ENCODE measurements around the gene ADAM33. TPM values are rescaled to one million over a fixed set of nuclear protein-coding genes. Genes with fewer than 3 reads are reported as not detected.

ADAM33 gene
- total and polyA plus RNA-seq, 2 of the 8 experiments (the other 6 are each of a cell fraction or from before 2014, with no cell fraction given), result 4.2 to 6.0 TPM

DNA sequence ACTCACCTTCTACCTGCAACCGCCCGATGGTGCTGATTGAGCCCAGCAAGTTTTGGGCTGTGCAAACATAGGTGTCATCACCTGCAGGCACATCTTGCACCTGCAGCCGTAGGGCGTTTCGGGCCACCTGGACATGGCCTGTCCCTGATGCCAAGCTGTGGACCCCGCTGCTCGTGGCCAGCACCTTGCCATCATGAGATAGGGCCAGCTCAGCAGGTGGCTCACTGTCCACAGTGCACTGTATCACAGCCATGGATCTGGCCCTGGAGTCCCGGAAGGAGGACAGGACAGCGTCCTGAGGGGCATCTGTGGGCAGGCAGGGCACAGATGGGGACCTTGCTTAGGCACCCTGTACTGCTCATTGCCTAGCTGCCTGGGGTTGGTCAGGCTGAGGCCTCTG lies 10.1 kb upstream of the ADAM33 start:
- H3K9ac ChIP-seq (replicated peaks in 1 of 4; ENCODE audit: extremely low read depth in 1 of 4, low read depth in 3 of 4, low read length in 3 of 4), result no peak overlapping the region
- H3K4me1 ChIP-seq (replicated peaks in 1 of 4; ENCODE audit: control insufficient read depth in 3 of 4, insufficient read depth in 4 of 4, low read length in 3 of 4), result peaks cover 0 to 2% (median 0%) of the 10 kb centered on the region in 4 experiments; a peak in 1 of 7 replicates
- no peak overlapping the region for H2BK15ac ChIP-seq (ENCODE audit: low read length)
- no peak overlapping the region for H3K18ac ChIP-seq (ENCODE audit: extremely low read depth, low read length)
- no peaks in the 10 kb centered on the region for H3K36me3 ChIP-seq (ENCODE audit: control insufficient read depth in 2 of 4, insufficient read depth in 4 of 4, low read length in 3 of 4)
- DNase-seq (ENCODE audit: low read depth in 1 of 2, low spot score in 2 of 2), result no peak
- CTCF ChIA-PET (ENCODE audit: partially characterized antibody), result interaction anchor here (0.7 to 45.1 kb wide), 4 partner anchors 5 to 58 kb away, joined by 3 to 1432 read pairs (median 718); partner anchors contain the start of genes ADAM33 and SIGLEC1
- no peak overlapping the region for H2BK120ac ChIP-seq (replicated peaks; ENCODE audit: low read depth, low read length)
- no peaks in the 10 kb centered on the region for H3K23me2 ChIP-seq (ENCODE audit: low read depth, low read length)
- H3K56ac ChIP-seq (replicated peaks; ENCODE audit: insufficient read length, low read depth, low read length), result no peak overlapping the region
- 0 out of 7 replicates have a peak, but pooled peaks cover 0 to 2% (median 0%) of the 10 kb centered on the region in 4 experiments for H3K27me3 ChIP-seq (replicated peaks in 1 of 4; ENCODE audit: control insufficient read depth in 3 of 4, extremely low read depth in 1 of 4, insufficient read depth in 3 of 4, low read length in 3 of 4)
- no peaks in the 10 kb centered on the region for H3K79me1 ChIP-seq (ENCODE audit: low read depth, low read length)
- H3K14ac ChIP-seq (ENCODE audit: insufficient read length), result no peak overlapping the region
- H3K27ac ChIP-seq (ENCODE audit: low read depth, low read length), result no peak overlapping the region
- no peak overlapping the region for H4K91ac ChIP-seq (replicated peaks; ENCODE audit: insufficient read length, low read length)
- no peaks in the 10 kb centered on the region for H3K79me2 ChIP-seq (ENCODE audit: control insufficient read depth in 1 of 2, insufficient read depth in 2 of 2, low read length in 2 of 2)
- H3K4ac ChIP-seq (replicated peaks; ENCODE audit: insufficient read length, low read depth, low read length), result no peak overlapping the region
- 95% methylated on average over 9 of the region's 9 CpGs; no CpG with 5 or more reads in 1 of the 2 experiments for WGBS, 2 experiments (ENCODE audit: extremely low coverage in 1 of 2, insufficient coverage in 1 of 2, insufficient read length in 1 of 2, insufficient replicate concordance in 2 of 2, low coverage in 1 of 2, low lambda C conversion rate in 2 of 2, missing lambda C conversion rate in 1 of 2)
- no peak overlapping the region for H4K5ac ChIP-seq (ENCODE audit: insufficient read length, low read depth, low read length)
- H3K4me3 ChIP-seq (ENCODE audit: extremely low read depth in 1 of 4, insufficient read depth in 2 of 4, low read depth in 3 of 4, low read length in 4 of 4), result no peak overlapping the region
- H2AK5ac ChIP-seq (ENCODE audit: low read depth, low read length), result no peak overlapping the region
- no peak overlapping the region for H3K4me2 ChIP-seq (ENCODE audit: insufficient read depth in 1 of 2, low read depth in 2 of 2, low read length in 2 of 2)
- POLR2A ChIA-PET (ENCODE audit: partially characterized antibody), result no interaction called here
- no peak for FAIRE-seq
- no peaks in the 10 kb centered on the region for H4K20me1 ChIP-seq (replicated peaks in 1 of 2; ENCODE audit: control insufficient read depth in 1 of 2, insufficient read depth in 2 of 2, low read length in 2 of 2)
- H3K23ac ChIP-seq (ENCODE audit: insufficient read length), result no peak overlapping the region
- no peak overlapping the region for H2BK5ac ChIP-seq (ENCODE audit: low read depth, low read length)
- H4K8ac ChIP-seq (ENCODE audit: extremely low read depth, insufficient read depth, low read length), result no peak overlapping the region
- H3K9me3 ChIP-seq (ENCODE audit: insufficient read depth in 2 of 2, low read depth in 1 of 2, low read length in 1 of 2), result peaks cover 4 to 6% of the 10 kb centered on the region in 2 experiments; a peak in 2 of 4 replicates
- TF ChIP-seq POLR2AphosphoS5 (IDR thresholded peaks at IDR 0.05; ENCODE audit: low read depth, low read length) (no peak), TCF12 (IDR thresholded peaks at IDR 0.05; ENCODE audit: low read depth, low read length) (no peak), CTBP2 (IDR thresholded peaks at IDR 0.05; ENCODE audit: borderline replicate concordance, insufficient read depth, insufficient read length, low read length) (no peak), EGR1 (IDR thresholded peaks at IDR 0.05; ENCODE audit: borderline replicate concordance, low read depth, low read length) (no peak), EZH2 (IDR thresholded peaks at IDR 0.05; ENCODE audit: low read depth, low read length, severe bottlenecking) (no peak)
- H2AFZ ChIP-seq (ENCODE audit: low read length), result no peak overlapping the region
- H2BK20ac ChIP-seq (ENCODE audit: low read length), result no peak overlapping the region
- H2BK12ac ChIP-seq (ENCODE audit: low read depth, low read length), result no peak overlapping the region

Measured in H1 (cell line).